ENCODE data around the gene GRIK4.

GRCh38 chr11:120956710-120957495, 445.4 kb downstream of the GRIK4 start:
- no peak for TF ChIP-seq CTCF (IDR thresholded peaks at IDR 0.05; ENCODE audit: insufficient read depth, low read depth, low read length)
- TF ChIP-seq EZH2 (IDR thresholded peaks at IDR 0.05; ENCODE audit: insufficient read depth, low read length), result no peak
